Endometrial microvascular endothelial cells (primary cell): ENCODE data around the gene TGFBI. TPM values are rescaled to one million over a fixed set of nuclear protein-coding genes. Genes with fewer than 3 reads are reported as not detected.
"Not testable (repeated sequence)": the region's sequence is repeated elsewhere in the genome, so short reads cannot be mapped to it uniquely, and the experiment has no call there.

Source experiments
- in situ Hi-C: cut with HindIII; loops from 2 replicates; pipeline ENCODE4 v1.10.0; 2017; ENCODE audit warnings: low sequenced_read_pairs, low pct_unique_long_range_greater_than_20kb; ENCODE audit errors: inconsistent ontology term
- total RNA-seq: library from RNA; depleted of rRNA; stranded (reverse); fragments of >200 nt; gene quantifications from one replicate; pipeline ENCODE4 v1.2.3, GENCODE V29; 2015; ENCODE audit errors: inconsistent ontology term

Gene TGFBI
- total RNA-seq, 1 donor from 2014 or later = 124 TPM

- in situ Hi-C loops = no loop called here
These were observed 10.4 kb downstream of the TGFBI start for GRCh38 chr5:136039202-136039601.

- in situ Hi-C loops = no loop called here
These were observed 12.1 kb downstream of the TGFBI start for GRCh38 chr5:136040746-136041415.

- in situ Hi-C loops = no loop called here
These were observed 13.4 kb downstream of the TGFBI start for GRCh38 chr5:136042156-136042555.

- in situ Hi-C loops = no loop called here
These were observed 13.9 kb downstream of the TGFBI start for GRCh38 chr5:136042665-136043121.

- in situ Hi-C loops = no loop called here
These were observed 14.8 kb downstream of the TGFBI start for GRCh38 chr5:136043551-136043950.

- in situ Hi-C loops = no loop called here
These were observed 15.3 kb downstream of the TGFBI start for GRCh38 chr5:136043968-136044610.

GRCh38 chr5:136045026-136045425 lies 16.2 kb downstream of the TGFBI start:
- in situ Hi-C loops = not testable (repeated sequence)

- in situ Hi-C loops = no loop called here
These were observed 17.5 kb downstream of the TGFBI start for GRCh38 chr5:136046246-136046645.

- in situ Hi-C loops = no loop called here
These were observed 19.1 kb downstream of the TGFBI start for GRCh38 chr5:136047858-136048257.

- in situ Hi-C loops = no loop called here
These were observed 20.2 kb downstream of the TGFBI start for GRCh38 chr5:136048966-136049365.

- in situ Hi-C loops = no loop called here
These were observed 22.9 kb downstream of the TGFBI start for GRCh38 chr5:136051486-136052220.

GRCh38 chr5:136052692-136053335 lies 24.0 kb downstream of the TGFBI start:
- in situ Hi-C loops = no loop called here

- in situ Hi-C loops = no loop called here
These were observed 24.8 kb downstream of the TGFBI start for GRCh38 chr5:136053336-136054141.

- in situ Hi-C loops = no loop called here
These were observed 25.6 kb downstream of the TGFBI start for GRCh38 chr5:136054142-136055019.

- in situ Hi-C loops = no loop called here
These were observed 27.0 kb downstream of the TGFBI start for GRCh38 chr5:136055612-136056309.

GRCh38 chr5:136056336-136056735 lies 27.5 kb downstream of the TGFBI start:
- in situ Hi-C loops = no loop called here

- in situ Hi-C loops = no loop called here
These were observed 28.1 kb downstream of the TGFBI start for GRCh38 chr5:136056771-136057335.
